Mucosa of rectum (tissue), 2 donors: ENCODE data around the gene APOA4.

Experiments
- H3K27ac ChIP-seq, 2 donors: one replicate each; pipeline ENCODE4 v1.7.0; 2013; ENCODE audit warnings: inconsistent platforms in 2 of 2, low read depth in 2 of 2, low read length in 2 of 2
- H3K27me3 ChIP-seq, 2 donors: one replicate each; pipeline ENCODE4 v1.7.0; 2013; ENCODE audit warnings: low read length in 2 of 2; ENCODE audit not compliant: control insufficient read depth in 2 of 2, insufficient read depth in 2 of 2
- H3K36me3 ChIP-seq, 2 donors: one replicate each; pipeline ENCODE4 v1.7.0; 2013; ENCODE audit warnings: low read length in 2 of 2; ENCODE audit not compliant: control insufficient read depth in 2 of 2, insufficient read depth in 2 of 2
- H3K4me1 ChIP-seq, 2 donors: one replicate each; pipeline ENCODE4 v1.7.0; 2013; ENCODE audit warnings: low read length in 2 of 2, mild to moderate bottlenecking in 1 of 2; ENCODE audit not compliant: control insufficient read depth in 2 of 2, insufficient read depth in 2 of 2
- H3K4me3 ChIP-seq, 2 donors: one replicate each; pipeline ENCODE4 v1.7.0; 2013; ENCODE audit warnings: low read length in 2 of 2
- H3K9ac ChIP-seq, 2 donors: one replicate each; pipeline ENCODE4 v1.7.0; 2013; ENCODE audit warnings: low read length in 2 of 2, low read depth in 1 of 2, mild to moderate bottlenecking in 1 of 2
- H3K9me3 ChIP-seq, 2 donors: one replicate each; pipeline ENCODE4 v1.7.0; 2013; ENCODE audit warnings: low read length in 2 of 2; ENCODE audit not compliant: control insufficient read depth in 2 of 2
- donor health status: healthy.
- donor health status: Normal muscosa, but diverticular disease.

The APOA4 gene

GRCh38 chr11:116772443-116773202 is 50.5 kb downstream of the APOA4 start, which contains the start of gene BUD13:
Gene BUD13 (minus strand): TSS chr11:116772987. CDS start chr11:116772964, 23 bp downstream.
- H3K9ac ChIP-seq: peak within 1 kb of the TSS; percentile 84 to 88
- peaks cover 9 to 18% of the 10 kb centered on the region in 2 donors for H3K4me1 ChIP-seq
- peak within 1 kb of the TSS; percentile 91 to 96 for H3K27ac ChIP-seq
- H3K4me3 ChIP-seq: peak within 1 kb of the TSS; percentile 91 to 96
- H3K36me3 ChIP-seq: peaks cover 9 to 10% of the 10 kb centered on the region in 2 donors
- H3K27me3 ChIP-seq: no peaks in the 10 kb centered on the region
- H3K9me3 ChIP-seq: no peaks in the 10 kb centered on the region

GRCh38 chr11:116771935-116772334 is 51.2 kb downstream of the APOA4 start:
- Histone ChIP-seq H3K27ac (no peak overlapping the region), H3K27me3 (no peaks in the 10 kb centered on the region), H3K9me3 (no peaks in the 10 kb centered on the region), H3K4me1 (peaks cover 9 to 18% of the 10 kb centered on the region in 2 donors), H3K9ac (peak overlapping the region; percentile 84 to 88), H3K4me3 (peak overlapping the region; percentile 91 to 96), H3K36me3 (peaks cover 7 to 8% of the 10 kb centered on the region in 2 donors)
